Dermis microvascular lymphatic vessel endothelial cell (primary cell): ENCODE results near the gene CCDC146. TPM values are rescaled to one million over a fixed set of nuclear protein-coding genes. Genes with fewer than 3 reads are reported as not detected.
A peak's percentile ranks its signal among the peaks of the same experiment; 100 is the strongest.
"Not testable (repeated sequence)": the region's sequence is repeated elsewhere in the genome, so short reads cannot be mapped to it uniquely, and the experiment has no call there.

Experiments
- DNase-seq, 2 donors: peaks; one replicate each; pipeline versions ENCODE4 v3.0.0 to v3.0.0-alpha.2; 2010; ENCODE audit warnings: low read depth in 2 of 2
- total RNA-seq: library from RNA; depleted of rRNA; stranded (reverse); fragments of >200 nt; gene quantifications from 2 replicates; pipeline ENCODE4 v1.2.1, GENCODE V29; 2014

The CCDC146 gene
- total RNA-seq, 1 donor from 2014 or later = 0.26 TPM

DNA sequence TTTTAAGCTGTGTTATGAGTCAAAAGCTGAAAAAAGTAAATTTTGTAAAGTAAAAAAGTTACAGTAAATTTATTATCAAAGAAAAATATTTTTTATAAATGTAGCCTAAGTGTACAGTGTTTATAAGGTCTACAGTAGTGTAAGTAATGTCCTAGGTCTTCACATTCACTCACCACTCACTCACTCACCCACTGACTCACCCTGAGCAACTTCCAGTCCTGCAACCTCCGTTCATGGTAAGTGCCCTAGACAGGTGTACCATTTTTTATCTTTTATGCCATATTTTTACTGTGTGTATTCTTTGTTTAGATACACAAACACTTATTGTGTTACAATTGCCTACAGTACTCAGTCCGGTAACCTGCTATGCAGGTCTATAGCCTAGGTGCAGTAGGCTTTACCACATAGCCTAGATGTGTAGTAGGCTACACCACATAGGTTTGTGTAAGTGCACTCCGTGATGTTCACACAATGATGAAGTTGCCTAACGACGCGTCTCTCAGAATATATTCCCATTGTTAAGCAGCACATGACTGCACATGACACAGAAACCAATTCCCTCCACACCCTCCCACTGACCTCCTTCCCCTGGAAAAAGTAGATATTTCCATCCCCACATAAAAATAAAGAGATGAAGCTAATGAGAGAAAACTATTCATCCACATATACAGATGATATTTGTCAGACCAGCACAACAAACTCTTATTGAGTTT, 122.0 kb downstream of the CCDC146 start:
- peak in 1 of 2 donors; percentile 21 for DNase-seq

DNA sequence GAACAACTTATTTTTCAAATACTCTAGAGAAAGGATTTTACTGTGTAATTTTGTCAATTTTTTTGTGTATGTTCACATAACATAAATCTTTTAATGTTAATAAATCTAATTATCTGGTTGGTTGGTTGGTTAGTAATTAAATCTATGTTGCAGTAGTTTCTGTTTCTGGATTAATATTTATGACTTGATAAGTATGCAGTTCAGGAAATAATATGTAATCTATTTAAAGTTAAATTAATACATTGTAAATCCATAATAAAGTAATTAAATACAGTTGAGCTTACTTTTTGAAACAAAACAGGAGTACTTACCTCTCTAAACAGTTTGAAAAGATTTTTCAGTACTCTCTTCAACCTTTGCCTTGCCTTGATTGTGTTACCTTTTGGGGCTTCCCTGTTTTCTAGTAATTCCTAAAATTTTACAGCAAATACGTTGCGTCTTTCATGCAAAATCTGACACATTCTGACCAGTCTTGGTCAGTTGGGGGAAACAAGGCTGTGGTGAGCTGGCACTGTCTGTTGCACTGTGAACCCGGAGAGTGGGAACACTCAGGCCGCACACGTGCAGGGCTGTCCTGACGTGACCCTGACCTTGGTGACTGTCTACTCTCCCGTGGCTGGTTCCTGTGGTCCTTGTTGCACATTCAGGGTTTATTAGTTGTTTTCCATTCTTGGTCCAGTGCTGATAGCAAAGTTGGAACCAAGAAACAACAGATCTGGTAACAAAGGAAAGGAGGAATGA, 122.8 kb downstream of the CCDC146 start:
- no peak for DNase-seq

GRCh38 chr7:77246026-77246640, 123.7 kb downstream of the CCDC146 start:
- no peak for DNase-seq

DNA sequence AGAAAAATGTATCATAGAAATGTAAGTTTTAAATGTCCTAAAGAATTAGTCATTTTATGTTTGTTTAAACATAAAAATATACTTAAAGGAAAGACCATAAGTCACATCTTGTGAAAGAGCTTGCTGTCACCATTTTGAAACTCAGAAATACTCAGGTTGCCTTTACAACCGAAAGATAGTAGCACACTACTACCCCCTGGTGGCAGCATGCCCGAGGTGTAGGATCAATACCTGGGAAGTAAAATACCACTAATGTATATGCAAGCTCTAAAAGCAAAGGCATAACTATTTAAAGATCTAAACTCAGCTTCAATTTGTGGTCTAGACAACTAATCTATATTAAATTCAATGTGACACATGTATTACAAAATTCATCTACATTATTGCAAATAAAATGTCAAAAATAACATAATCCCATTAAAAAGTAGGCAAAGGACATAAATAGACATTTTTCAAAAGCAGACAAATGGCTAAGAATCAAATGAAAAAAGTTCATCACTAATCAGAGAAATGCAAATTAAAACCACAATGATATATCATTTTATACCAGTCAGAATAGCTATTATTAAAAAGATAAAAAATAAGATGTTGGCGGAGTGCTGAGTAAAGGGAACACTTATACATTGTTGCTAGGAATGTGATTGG, 124.9 kb downstream of the CCDC146 start:
- peak; percentile 71 to 73 for DNase-seq

GRCh38 chr7:77248154-77248553, 125.7 kb downstream of the CCDC146 start:
- DNase-seq = no peak

- no peak for DNase-seq
Observed at GRCh38 chr7:77252506-77252905, 130.1 kb downstream of the CCDC146 start.

GRCh38 chr7:77253151-77253550, 130.7 kb downstream of the CCDC146 start:
- DNase-seq = no peak

DNA sequence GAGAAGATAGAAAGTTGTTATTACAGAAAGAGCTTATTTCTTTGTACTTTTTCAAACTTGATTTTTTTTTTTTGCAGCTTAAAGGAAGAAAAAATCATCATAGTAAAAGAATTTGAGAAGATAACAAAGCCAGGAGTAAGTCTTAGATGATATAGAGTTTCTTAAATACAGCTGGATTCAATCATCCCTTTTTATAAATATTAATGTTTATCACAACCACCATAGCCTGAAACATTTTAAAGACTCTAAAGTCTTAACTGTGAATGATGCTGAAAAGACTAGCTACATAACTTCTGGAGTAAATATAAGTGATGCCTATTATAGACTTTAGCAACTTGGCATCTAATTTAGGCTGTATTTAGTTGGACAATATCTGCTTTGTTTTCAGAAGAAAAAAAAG, 132.0 kb downstream of the CCDC146 start:
- no peak for DNase-seq

- DNase-seq = no peak
Observed at GRCh38 chr7:77254915-77255314, 132.5 kb downstream of the CCDC146 start.

DNA sequence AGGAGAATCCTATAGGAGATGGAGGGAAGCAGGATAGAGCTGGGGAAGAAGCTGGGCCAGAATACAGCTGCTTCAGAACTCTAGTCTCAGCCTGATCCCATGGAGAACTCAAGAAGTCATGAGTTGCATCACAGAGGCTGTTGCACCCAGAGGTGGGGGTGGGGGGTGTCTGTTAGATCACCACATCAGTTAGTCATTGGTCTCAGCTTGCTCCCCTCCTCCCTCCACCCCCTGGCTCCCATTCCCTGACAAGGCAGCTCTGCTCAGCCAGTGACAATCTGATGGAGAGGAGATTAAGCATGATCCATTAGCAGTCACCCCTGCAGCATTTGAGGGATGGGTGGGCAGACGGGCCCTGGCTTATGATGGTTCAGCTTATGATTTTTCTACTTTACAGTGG, 135.6 kb downstream of the CCDC146 start:
- DNase-seq = no peak

DNA sequence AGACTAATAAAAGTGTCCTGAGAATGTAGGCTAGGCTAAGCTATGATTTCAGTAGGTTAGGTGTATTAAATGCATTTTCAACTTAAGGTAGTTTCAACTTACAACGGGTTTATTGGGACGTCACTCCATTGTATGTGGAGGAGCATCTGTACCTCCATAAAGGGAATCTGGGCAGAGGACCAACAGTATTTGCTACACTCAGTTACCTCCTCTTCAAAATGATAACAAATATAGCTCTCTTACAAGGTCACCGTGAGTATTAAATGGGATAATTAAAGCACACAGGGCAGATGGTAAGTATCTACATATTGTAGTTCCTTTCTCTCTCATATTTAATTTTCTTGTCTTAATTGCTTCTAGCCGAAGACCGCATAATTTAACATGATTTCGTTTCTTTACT, 136.2 kb downstream of the CCDC146 start:
- no peak for DNase-seq

- no peak for DNase-seq
Observed at GRCh38 chr7:77262316-77262715, 139.9 kb downstream of the CCDC146 start.

DNA sequence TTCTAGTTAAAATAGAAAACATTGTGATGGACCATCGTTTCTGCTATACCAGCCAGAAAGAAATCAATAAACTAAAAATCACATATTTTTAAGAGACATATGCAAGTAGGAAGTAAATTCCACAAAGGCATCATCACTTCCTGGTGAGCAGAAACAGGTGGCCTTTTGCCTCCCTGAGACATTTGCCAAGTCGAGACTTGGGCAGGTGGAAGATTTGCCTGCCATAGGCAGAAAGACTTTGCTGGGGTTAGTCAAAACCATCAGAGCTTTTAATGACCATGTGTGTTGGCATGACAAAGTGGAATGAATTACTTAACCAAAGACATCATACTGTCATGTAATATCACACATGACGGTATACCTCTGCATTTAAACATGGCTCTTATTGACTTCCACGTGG, 143.3 kb downstream of the CCDC146 start:
- DNase-seq = no peak

GRCh38 chr7:77266291-77266794, 143.9 kb downstream of the CCDC146 start:
- no peak for DNase-seq

GRCh38 chr7:77269360-77270093, 147.1 kb downstream of the CCDC146 start:
- no peak for DNase-seq

GRCh38 chr7:77270094-77270480, 147.7 kb downstream of the CCDC146 start:
- DNase-seq = no peak

DNA sequence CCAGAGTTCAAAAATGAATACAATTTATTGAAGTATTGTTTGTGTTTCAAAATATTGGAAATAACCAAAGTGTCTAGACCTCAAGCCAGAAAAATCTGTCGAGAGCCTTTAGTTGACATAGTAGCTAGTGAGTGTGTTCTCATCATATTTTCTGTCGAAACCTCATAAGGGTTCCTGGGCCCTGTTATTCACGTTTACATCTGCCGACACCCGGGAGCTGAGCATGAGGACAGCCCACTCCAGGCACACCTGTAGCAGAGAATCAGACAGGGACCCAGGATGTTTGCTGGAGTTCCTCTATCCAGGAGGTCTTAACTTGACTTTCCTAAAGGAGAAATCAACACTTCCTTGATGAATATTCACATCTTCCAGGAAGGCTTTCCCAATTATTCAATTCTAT, 149.4 kb downstream of the CCDC146 start:
- no peak for DNase-seq

DNA sequence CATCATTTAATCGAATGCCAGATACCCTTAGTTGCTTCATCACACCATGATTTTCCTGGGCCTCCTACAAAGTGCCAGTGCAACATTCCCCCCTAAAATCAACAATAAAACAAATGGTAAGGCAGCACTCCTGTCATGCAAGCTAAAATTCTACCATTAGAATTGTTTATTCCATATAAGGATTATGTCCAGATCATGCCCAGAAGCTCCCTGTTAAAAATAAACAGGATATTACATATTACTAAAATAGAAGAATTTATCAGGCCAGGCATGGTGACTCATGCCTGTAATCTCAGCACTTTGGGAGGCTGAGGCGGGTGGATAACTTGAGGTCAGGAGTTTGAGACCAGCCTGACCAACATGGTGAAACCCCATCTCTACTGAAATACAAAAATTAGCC, 153.2 kb downstream of the CCDC146 start:
- not testable (repeated sequence) for DNase-seq

- no peak for DNase-seq
Observed at GRCh38 chr7:77276120-77276519, 153.7 kb downstream of the CCDC146 start.

GRCh38 chr7:77281780-77282478, 159.5 kb downstream of the CCDC146 start:
- DNase-seq = no peak

- no peak for DNase-seq
Observed at GRCh38 chr7:77282897-77283296, 160.5 kb downstream of the CCDC146 start.
